ENCODE measurements around the gene PDE4D. TPM values are rescaled to one million over a fixed set of nuclear protein-coding genes. Genes with fewer than 3 reads are reported as not detected.
"Not testable (repeated sequence)": the region's sequence is repeated elsewhere in the genome, so short reads cannot be mapped to it uniquely, and the experiment has no call there.

The PDE4D gene
- total and polyA plus RNA-seq, 8 donors: 1.5 to 7.1 (median 3.1) TPM

GRCh38 chr5:59471463-59471862 lies 422.1 kb downstream of the PDE4D start:
- FAIRE-seq (no peak), ATAC-seq (no peak), DNase-seq (no peak)
- Histone ChIP-seq H3K27me3 (no peaks in the 10 kb centered on the region), H3K4me1 (no peaks in the 10 kb centered on the region), H3K9me3 (no peaks in the 10 kb centered on the region), H3K36me3 (no peaks in the 10 kb centered on the region), H3K4me3 (no peak overlapping the region), H3K27ac (no peak overlapping the region)
- WGBS, 2 donors: 62 to 66% methylated on average over 1 of the region's 1 CpG
- intact Hi-C loops (cut with DNase I): no loop called here
- TF ChIP-seq CTCF (IDR thresholded peaks at IDR 0.05): no peak

- ATAC-seq (no peak), DNase-seq (no peak), FAIRE-seq (no peak)
- no peaks in the 10 kb centered on the region for H3K36me3 ChIP-seq
- WGBS, 2 donors: 93 to 99% methylated on average over 2 of the region's 2 CpGs
- intact Hi-C loops (cut with DNase I): no loop called here
- no peaks in the 10 kb centered on the region for H3K4me1 ChIP-seq
- no peak overlapping the region for H3K27ac ChIP-seq
- no peaks in the 10 kb centered on the region for H3K27me3 ChIP-seq
- TF ChIP-seq CTCF (IDR thresholded peaks at IDR 0.05): no peak
- no peaks in the 10 kb centered on the region for H3K9me3 ChIP-seq
- no peak overlapping the region for H3K4me3 ChIP-seq
These were observed 425.6 kb downstream of the PDE4D start for GRCh38 chr5:59467969-59468368.

- no peak overlapping the region for H3K4me3 ChIP-seq
- no peak for DNase-seq
- H3K36me3 ChIP-seq: no peaks in the 10 kb centered on the region
- intact Hi-C loops (cut with DNase I): no loop called here
- WGBS, 2 donors: 74 to 80% methylated on average over 2 of the region's 2 CpGs
- no peak for FAIRE-seq
- no peaks in the 10 kb centered on the region for H3K9me3 ChIP-seq
- TF ChIP-seq CTCF (IDR thresholded peaks at IDR 0.05): no peak
- H3K27ac ChIP-seq: no peak overlapping the region
- no peaks in the 10 kb centered on the region for H3K27me3 ChIP-seq
- ATAC-seq: peak in 2 of 4 donors; percentile 44 to 63
- peaks cover 0 to 2% (median 0%) of the 10 kb centered on the region in 3 donors for H3K4me1 ChIP-seq
These were observed 427.3 kb downstream of the PDE4D start for GRCh38 chr5:59466271-59466670.

- H3K27ac ChIP-seq: no peak overlapping the region
- intact Hi-C loops (cut with DNase I): no loop called here
These were observed 428.6 kb downstream of the PDE4D start for GRCh38 chr5:59464969-59465368.

GRCh38 chr5:59463618-59464166 lies 429.8 kb downstream of the PDE4D start:
- H3K27me3 ChIP-seq; DNase-seq; FAIRE-seq; H3K9me3 ChIP-seq; ATAC-seq; H3K36me3 ChIP-seq; H3K27ac ChIP-seq; H3K4me3 ChIP-seq; intact Hi-C loops (cut with DNase I): not testable (repeated sequence)
- peaks cover 13 to 23% (median 14%) of the 10 kb centered on the region in 3 donors for H3K4me1 ChIP-seq
- 86 to 87% methylated on average over 4 of the region's 4 CpGs for WGBS, 2 donors

More at GRCh38 chr5:59464969-59465368, 428.6 kb downstream of the PDE4D start:
- ATAC-seq (no peak), DNase-seq (no peak), FAIRE-seq (no peak)
- Histone ChIP-seq H3K4me1 (peaks cover 4 to 13% (median 10%) of the 10 kb centered on the region in 3 donors), H3K9me3 (no peaks in the 10 kb centered on the region), H3K36me3 (no peaks in the 10 kb centered on the region), H3K27me3 (no peaks in the 10 kb centered on the region), H3K4me3 (no peak overlapping the region)
- 95 to 97% methylated on average over 3 of the region's 3 CpGs for WGBS, 2 donors
- no peak for TF ChIP-seq CTCF (IDR thresholded peaks at IDR 0.05)

Data from pancreas (tissue), 10 donors.